HUES6 (cell line): Measurements from ENCODE around the gene ZNRF1.
"Not testable (repeated sequence)": the region's sequence is repeated elsewhere in the genome, so short reads cannot be mapped to it uniquely, and the experiment has no call there.

Experiments used
- H3K27ac ChIP-seq: 2 replicates; pipeline ENCODE4 v1.7.0; 2013; ENCODE audit warnings: low read depth, mild to moderate bottlenecking, low read length, inconsistent platforms
- H3K27me3 ChIP-seq: 2 replicates; pipeline ENCODE4 v1.6.1; 2013; ENCODE audit warnings: low read length; ENCODE audit not compliant: control insufficient read depth, insufficient read depth
- H3K36me3 ChIP-seq: 2 replicates; pipeline ENCODE4 v1.6.1; 2013; ENCODE audit warnings: low read length; ENCODE audit not compliant: control insufficient read depth, insufficient read depth
- H3K4me1 ChIP-seq: 2 replicates; pipeline ENCODE4 v1.6.1; 2013; ENCODE audit warnings: low read length; ENCODE audit not compliant: control insufficient read depth, insufficient read depth
- H3K4me3 ChIP-seq: 2 replicates; pipeline ENCODE4 v1.5.1; 2013; ENCODE audit warnings: low read depth, low read length
- H3K9ac ChIP-seq: one replicate; pipeline ENCODE4 v1.6.1; 2013; ENCODE audit warnings: mild to moderate bottlenecking, low read length
- H3K9me3 ChIP-seq: 2 replicates; pipeline ENCODE4 v1.6.1; 2013; ENCODE audit warnings: low read depth, low read length; ENCODE audit not compliant: control insufficient read depth, insufficient read depth

ZNRF1 gene

DNA sequence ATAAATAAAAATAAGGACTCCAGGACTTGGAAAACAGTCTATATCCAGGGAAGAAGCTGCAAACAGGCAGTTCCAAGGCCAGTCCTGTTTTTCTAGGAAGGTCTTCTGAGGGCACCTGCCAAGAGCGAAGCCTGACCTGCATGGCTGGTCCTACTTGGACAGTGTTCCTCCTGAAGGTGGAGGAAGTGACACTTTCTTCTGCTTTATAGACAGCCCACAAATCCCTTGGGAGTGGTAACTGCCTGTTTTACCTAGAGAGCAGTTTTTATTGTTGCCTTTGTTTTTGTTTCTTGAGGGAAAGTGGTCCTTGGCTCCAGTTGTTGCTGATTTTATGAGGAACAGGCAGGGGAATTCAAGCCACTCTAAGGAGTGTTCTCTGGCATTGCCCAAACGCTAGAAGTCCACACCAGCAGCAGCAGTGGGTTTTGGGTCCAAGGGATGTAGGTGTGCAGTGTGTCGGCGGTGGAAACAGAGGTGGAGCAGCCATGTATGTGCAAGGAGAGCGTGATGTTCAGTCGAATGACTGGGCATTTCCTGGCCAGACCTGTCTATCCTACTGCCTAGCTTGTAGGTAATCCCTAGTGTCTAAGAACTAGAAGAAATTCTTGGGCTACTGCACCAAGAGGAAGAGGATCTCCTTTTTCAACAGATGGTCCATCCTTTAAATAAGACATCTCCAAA lies 82.5 kb downstream of the ZNRF1 start:
- no peak overlapping the region for H3K4me3 ChIP-seq
- no peak overlapping the region for H3K9ac ChIP-seq
- no peaks in the 10 kb centered on the region for H3K9me3 ChIP-seq
- H3K27ac ChIP-seq: no peak overlapping the region
- H3K36me3 ChIP-seq: no peaks in the 10 kb centered on the region
- peaks cover 5% of the 10 kb centered on the region for H3K4me1 ChIP-seq
- H3K27me3 ChIP-seq: no peaks in the 10 kb centered on the region

DNA sequence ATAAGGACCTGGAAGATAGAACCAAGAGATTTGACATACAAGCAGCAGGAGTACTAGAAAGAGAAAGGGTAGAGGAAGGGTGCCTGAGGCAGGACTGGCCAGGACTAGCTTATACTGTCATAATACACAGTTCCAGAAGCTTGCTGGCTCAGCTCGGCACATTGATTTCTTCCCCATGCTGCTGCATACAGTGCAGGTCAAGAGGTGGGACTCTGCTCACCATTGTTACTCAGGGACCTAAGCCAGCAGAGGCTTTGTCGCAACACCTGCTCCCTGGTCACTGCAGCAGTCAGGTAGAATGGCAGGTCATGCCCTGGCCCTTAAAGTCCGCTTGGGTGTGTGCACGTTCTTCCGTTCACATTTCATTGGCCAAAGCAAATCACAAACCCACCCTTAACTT lies 85.0 kb downstream of the ZNRF1 start:
- no peak overlapping the region for H3K27ac ChIP-seq
- no peaks in the 10 kb centered on the region for H3K9me3 ChIP-seq

DNA sequence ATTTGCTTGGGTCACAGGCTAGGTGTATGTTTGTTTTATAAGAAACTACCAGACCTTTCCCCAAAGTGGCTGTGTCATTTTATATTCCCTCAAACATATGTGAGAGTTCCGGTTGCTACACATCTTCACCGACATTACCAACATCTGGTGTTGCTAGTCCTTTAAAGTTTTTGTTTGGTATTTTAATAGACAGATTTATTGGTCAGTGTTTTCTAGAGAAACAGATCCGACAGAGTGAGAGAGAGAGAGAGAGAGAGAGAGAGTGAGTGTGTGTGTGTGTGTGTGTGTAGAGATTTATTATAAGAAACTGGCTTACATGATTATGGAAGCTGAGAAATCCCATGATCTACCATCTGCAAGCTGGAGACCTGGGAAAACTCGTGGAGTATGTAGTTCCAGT lies 86.7 kb downstream of the ZNRF1 start:
- Histone ChIP-seq H3K4me1 (peaks cover 16% of the 10 kb centered on the region), H3K27ac (no peak overlapping the region), H3K36me3 (no peaks in the 10 kb centered on the region), H3K9ac (no peak overlapping the region), H3K9me3 (no peaks in the 10 kb centered on the region), H3K4me3 (no peak overlapping the region), H3K27me3 (no peaks in the 10 kb centered on the region)

More for the DNA sequence above, 85.0 kb downstream of the ZNRF1 start:
- Histone ChIP-seq H3K9ac (no peak overlapping the region), H3K4me1 (peaks cover 16% of the 10 kb centered on the region), H3K27me3 (no peaks in the 10 kb centered on the region), H3K4me3 (no peak overlapping the region), H3K36me3 (no peaks in the 10 kb centered on the region)

DNA sequence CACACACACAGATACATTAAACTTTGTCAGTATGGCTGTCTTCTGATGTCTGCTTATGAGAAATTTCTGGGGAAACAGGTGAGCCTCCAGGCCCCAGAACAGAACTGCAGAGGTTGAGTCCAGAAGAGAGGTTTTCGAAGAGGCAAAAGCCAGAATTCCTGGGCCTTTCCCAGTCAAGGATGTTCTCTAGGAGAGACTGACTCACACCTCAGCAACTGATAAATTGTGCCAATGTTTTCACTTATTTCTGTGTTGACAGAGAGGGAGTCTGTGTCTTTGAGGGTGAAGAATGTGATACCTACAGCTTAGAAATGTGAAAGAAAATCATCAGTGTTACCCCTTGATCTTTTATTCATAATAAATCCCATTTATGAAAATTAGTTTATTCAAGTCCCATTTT lies 87.5 kb downstream of the ZNRF1 start:
- no peak overlapping the region for H3K9ac ChIP-seq

DNA sequence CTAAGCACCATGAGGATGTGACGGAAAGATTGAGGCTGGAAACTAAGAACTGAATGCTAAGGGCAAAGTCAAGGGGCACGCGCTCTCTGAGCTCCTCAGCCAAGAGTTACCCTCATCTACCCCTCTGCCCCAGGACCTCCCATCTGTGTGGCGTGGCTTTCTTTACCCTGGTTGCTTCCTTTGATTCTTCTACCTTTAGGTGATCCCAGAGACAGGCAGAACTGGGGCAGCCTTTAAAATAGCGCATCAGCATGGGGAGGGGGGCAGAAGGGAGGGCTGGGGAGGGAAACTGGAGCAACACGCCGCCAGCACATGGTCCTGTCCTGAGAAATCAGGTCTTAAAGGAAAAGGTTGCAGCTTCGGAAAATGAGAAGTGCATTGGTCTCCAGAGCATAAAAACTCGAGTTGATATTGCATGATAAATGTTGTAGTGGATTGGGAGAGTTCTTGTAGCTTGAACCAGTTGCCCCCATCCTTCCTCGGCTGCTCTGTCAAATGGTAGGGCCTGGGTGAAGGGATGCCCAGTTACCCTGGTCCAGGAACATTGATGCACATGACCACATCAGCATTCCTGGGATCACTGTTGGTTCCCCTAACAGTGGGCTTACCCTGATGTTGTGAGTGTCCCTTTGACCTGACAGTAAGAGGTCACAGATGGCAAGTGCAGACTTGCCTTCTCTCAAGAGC lies 88.0 kb downstream of the ZNRF1 start:
- H3K36me3 ChIP-seq: no peaks in the 10 kb centered on the region
- no peaks in the 10 kb centered on the region for H3K9me3 ChIP-seq
- no peak overlapping the region for H3K9ac ChIP-seq
- H3K4me1 ChIP-seq: peaks cover 16% of the 10 kb centered on the region
- H3K27me3 ChIP-seq: no peaks in the 10 kb centered on the region
- H3K4me3 ChIP-seq: no peak overlapping the region
- H3K27ac ChIP-seq: no peak overlapping the region

More for the DNA sequence above, 87.5 kb downstream of the ZNRF1 start:
- H3K27me3 ChIP-seq: no peaks in the 10 kb centered on the region
- H3K4me1 ChIP-seq: peaks cover 16% of the 10 kb centered on the region
- H3K4me3 ChIP-seq: no peak overlapping the region
- no peaks in the 10 kb centered on the region for H3K9me3 ChIP-seq
- H3K27ac ChIP-seq: no peak overlapping the region
- no peaks in the 10 kb centered on the region for H3K36me3 ChIP-seq

DNA sequence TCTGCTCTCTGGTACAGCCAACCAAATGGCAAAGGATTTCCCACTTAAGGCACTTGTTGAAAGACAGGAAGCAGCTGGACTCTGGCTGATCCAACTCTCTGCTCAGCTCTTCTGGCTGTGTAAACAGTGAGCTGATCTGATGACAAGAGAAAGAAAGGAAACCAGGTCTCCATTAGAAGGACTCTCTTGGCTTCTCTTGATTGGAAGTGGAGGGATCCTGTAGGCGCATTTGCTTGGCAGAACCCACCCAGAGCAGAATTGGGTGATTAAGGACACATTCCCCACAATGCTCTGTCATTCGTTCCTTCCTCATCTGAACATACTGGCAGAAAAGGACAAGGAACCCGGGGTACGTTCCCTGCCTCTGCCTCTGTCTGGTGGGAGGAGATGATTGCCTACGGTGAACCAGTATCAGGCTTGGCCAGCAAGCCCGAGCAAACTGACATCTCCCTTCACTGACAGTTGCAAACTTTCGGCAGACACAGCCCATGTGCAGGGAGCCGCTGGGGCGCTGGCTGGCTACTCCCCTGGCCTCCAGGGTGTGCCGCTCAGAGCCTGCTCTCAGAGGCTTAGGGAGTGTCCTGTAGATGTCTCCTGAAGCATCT lies 88.7 kb downstream of the ZNRF1 start:
- H3K9me3 ChIP-seq: no peaks in the 10 kb centered on the region
- H3K4me3 ChIP-seq: no peak overlapping the region
- no peaks in the 10 kb centered on the region for H3K36me3 ChIP-seq
- no peak overlapping the region for H3K9ac ChIP-seq
- H3K27ac ChIP-seq: no peak overlapping the region
- H3K27me3 ChIP-seq: no peaks in the 10 kb centered on the region
- peaks cover 17% of the 10 kb centered on the region for H3K4me1 ChIP-seq

DNA sequence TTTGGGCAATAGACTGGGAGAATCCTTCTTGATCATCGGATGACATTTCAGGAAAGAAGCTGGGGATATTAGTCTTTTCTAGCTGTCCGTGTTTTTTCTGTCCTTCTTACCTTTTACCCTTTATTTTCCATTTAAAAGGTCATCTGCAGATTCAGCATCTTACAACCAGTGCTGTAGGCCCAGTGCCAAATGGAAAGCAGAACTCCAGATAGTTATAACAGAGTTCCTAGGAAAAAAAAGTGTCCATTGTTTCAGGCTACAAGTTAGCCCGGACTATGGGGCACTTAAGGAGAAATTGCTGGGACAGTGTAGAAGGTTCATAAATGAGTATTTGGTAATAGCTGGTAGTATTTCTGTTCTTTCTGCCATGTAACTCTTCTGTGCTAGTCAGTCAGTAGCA lies 89.4 kb downstream of the ZNRF1 start:
- Histone ChIP-seq H3K27ac (no peak overlapping the region), H3K4me1 (peaks cover 20% of the 10 kb centered on the region), H3K36me3 (no peaks in the 10 kb centered on the region), H3K27me3 (no peaks in the 10 kb centered on the region), H3K9ac (no peak overlapping the region), H3K9me3 (no peaks in the 10 kb centered on the region), H3K4me3 (no peak overlapping the region)

DNA sequence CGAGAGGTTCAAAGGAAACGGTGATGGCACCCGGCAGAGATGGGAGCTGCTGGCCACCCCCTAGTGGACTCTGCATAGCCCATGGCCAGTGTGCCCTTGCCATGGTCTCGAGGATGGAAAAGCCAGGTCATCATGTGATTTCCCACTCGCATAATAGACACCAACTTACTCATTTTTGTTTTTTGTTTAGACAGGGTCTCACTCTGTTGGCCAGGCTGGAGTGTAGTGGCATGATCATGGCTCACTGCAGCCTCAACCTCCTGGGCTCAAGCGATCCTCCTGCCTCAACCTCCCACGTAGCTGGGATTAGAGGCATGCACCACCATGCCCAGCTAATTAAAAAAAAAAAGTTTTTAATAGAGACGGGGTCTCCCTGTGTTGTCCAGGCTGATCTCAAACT lies 90.1 kb downstream of the ZNRF1 start:
- Histone ChIP-seq H3K4me3 (no peak overlapping the region), H3K9ac (no peak overlapping the region), H3K27ac (no peak overlapping the region), H3K9me3 (no peaks in the 10 kb centered on the region), H3K4me1 (peaks cover 20% of the 10 kb centered on the region), H3K27me3 (no peaks in the 10 kb centered on the region), H3K36me3 (no peaks in the 10 kb centered on the region)

DNA sequence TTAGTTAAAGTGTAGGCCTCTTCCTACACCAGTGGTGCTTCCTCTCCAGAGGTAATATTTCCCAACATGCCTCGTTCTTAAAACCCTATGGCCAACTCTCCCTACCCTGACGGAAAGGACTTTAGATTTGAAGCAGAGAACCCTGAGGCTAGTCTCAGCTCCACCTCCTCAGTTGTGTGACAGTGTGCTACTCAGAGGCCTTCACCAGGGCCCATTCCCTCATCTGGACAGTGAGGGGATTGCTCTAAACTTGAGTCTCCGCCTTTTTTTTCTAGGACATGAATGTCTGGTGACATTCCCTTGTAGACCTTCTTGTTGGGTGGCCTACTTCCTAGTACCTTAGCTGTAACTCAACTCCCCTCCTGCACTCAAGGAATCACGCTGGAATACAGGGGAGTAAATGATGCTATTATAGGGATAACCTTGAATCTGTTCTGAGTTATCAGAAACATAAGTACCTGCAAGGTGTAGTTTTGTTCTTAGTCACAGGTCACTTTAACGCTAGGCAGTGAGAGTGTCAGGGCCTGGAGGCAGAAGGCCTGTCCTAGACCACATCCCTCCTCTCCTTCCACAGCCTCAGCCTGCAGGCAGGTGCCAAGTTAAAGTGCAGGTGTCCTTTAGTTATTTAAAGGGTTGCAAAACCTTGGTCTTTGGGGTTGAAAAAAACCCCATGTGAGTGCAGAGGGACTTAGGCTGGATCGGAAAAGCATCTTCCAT lies 90.8 kb downstream of the ZNRF1 start:
- Histone ChIP-seq H3K4me3 (no peak overlapping the region), H3K36me3 (no peaks in the 10 kb centered on the region), H3K9ac (no peak overlapping the region), H3K4me1 (peaks cover 20% of the 10 kb centered on the region), H3K27ac (no peak overlapping the region), H3K27me3 (no peaks in the 10 kb centered on the region), H3K9me3 (no peaks in the 10 kb centered on the region)

DNA sequence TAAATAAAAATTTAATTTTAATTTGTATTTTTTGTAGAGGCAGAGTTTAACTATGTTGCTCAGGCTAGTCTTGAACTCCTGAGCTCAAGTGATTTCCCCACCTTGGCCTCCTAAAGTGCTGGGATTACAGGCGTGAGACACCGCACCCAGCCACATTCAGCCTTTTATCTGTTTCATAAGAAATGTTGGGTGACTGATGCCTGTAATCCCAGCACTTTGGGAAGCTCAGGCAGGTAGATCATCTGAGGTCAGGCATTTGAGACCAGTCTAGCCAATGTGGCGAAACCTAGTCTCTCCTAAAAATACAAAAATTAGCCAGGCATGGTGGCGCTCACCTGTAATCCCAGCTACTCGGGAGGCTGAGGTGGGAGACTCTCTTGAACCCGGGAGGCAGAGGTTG lies 92.1 kb downstream of the ZNRF1 start:
- H3K4me3 ChIP-seq, H3K27me3 ChIP-seq, H3K9me3 ChIP-seq, H3K27ac ChIP-seq, H3K36me3 ChIP-seq, H3K9ac ChIP-seq: not testable (repeated sequence)
- H3K4me1 ChIP-seq: peaks cover 26% of the 10 kb centered on the region

DNA sequence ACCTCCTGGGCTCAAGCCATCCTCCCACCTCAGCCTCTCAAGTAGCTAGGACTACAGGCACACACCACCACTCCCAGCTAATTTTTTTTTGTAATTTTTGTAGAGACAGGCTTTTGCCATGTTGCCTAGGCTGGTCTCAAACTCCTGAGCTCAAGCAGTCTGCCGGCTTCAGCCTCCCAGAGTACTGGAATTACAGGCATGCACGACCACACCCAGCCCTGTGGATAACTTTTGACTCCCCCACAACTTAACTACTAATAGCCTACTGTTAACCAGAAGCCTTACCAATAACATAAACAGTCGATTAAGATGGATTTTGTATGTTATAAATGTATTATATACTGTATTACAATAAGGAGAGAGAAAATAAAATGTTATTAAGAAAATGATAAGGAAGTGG lies 92.8 kb downstream of the ZNRF1 start:
- H3K9me3 ChIP-seq, H3K27me3 ChIP-seq, H3K9ac ChIP-seq, H3K4me3 ChIP-seq, H3K27ac ChIP-seq, H3K36me3 ChIP-seq: not testable (repeated sequence)
- peaks cover 32% of the 10 kb centered on the region for H3K4me1 ChIP-seq
